GM23338 (cell line): Measurements from ENCODE around the gene DHRS3.

Source experiments
- CREB1 ChIP-seq: fragments of 250-450 bp; sonication (Bioruptor Pico); IDR thresholded peaks from 2 replicates; pipeline ENCODE4 v1.5.0; 2020; ENCODE audit warnings: low read depth, mild to moderate bottlenecking, moderate library complexity
- EZH2phosphoT487 ChIP-seq: fragments of 200-600 bp; sonication (generic); IDR thresholded peaks from one replicate; pipeline ENCODE4 v1.8.1; 2018; ENCODE audit warnings: antibody characterized with exemption; ENCODE audit not compliant: unreplicated experiment
- POLR2AphosphoS5 ChIP-seq: IDR thresholded peaks from 2 replicates; pipeline ENCODE4 v1.6.1; 2016; ENCODE audit warnings: antibody characterized with exemption, low read depth
- TF ChIP-seq, protein P1 (sequence below), 2 experiments: fragments of 200-600 bp in 1 of 2; sonication (generic) in 1 of 2; conservative IDR thresholded peaks; 2 replicates each; pipeline versions ENCODE4 v1.5.1 to v1.6.1; 2016 to 2017; ENCODE audit warnings: antibody characterized with exemption in 2 of 2, low read depth in 2 of 2, mild to moderate bottlenecking in 2 of 2, moderate library complexity in 1 of 2

- TF ChIP-seq CREB1 (CRISPR knock-in tag): no peak
- no peak for TF ChIP-seq EZH2phosphoT487
- TF ChIP-seq, protein P1, sequence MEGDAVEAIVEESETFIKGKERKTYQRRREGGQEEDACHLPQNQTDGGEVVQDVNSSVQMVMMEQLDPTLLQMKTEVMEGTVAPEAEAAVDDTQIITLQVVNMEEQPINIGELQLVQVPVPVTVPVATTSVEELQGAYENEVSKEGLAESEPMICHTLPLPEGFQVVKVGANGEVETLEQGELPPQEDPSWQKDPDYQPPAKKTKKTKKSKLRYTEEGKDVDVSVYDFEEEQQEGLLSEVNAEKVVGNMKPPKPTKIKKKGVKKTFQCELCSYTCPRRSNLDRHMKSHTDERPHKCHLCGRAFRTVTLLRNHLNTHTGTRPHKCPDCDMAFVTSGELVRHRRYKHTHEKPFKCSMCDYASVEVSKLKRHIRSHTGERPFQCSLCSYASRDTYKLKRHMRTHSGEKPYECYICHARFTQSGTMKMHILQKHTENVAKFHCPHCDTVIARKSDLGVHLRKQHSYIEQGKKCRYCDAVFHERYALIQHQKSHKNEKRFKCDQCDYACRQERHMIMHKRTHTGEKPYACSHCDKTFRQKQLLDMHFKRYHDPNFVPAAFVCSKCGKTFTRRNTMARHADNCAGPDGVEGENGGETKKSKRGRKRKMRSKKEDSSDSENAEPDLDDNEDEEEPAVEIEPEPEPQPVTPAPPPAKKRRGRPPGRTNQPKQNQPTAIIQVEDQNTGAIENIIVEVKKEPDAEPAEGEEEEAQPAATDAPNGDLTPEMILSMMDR (conservative IDR thresholded peaks at IDR 0.05; ENCODE audit: low read depth in 2 of 2): no peak
- no peak for TF ChIP-seq POLR2AphosphoS5
These were observed 87.4 kb downstream of the DHRS3 start for GRCh38 chr1:12530462-12531178.
